Cardiac muscle cell (in vitro differentiated cells and primary cell): ENCODE data around the gene ERFE. TPM values are rescaled to one million over a fixed set of nuclear protein-coding genes. Genes with fewer than 3 reads are reported as not detected.
A peak's percentile ranks its signal among the peaks of the same experiment; 100 is the strongest.
"Not testable (repeated sequence)": the region's sequence is repeated elsewhere in the genome, so short reads cannot be mapped to it uniquely, and the experiment has no call there.

Experiments used
- DNase-seq, 2 donors: peaks; one replicate each; pipeline versions ENCODE4 v3.0.0 to v3.0.0-alpha.2; 2010 to 2017; ENCODE audit warnings: low read depth in 1 of 2, low spot score in 1 of 2
- H3K27ac ChIP-seq: fragments of 200-600 bp; sonication (generic); 2 replicates; pipeline ENCODE4 v1.5.1; 2016
- H3K27me3 ChIP-seq: fragments of 200-600 bp; sonication (generic); 2 replicates; pipeline ENCODE4 v1.6.0; 2016; ENCODE audit warnings: control low read depth
- H3K36me3 ChIP-seq: fragments of 200-600 bp; sonication (generic); 2 replicates; pipeline ENCODE4 v1.5.1; 2016; ENCODE audit warnings: control low read depth
- H3K4me1 ChIP-seq: fragments of 200-600 bp; sonication (generic); 2 replicates; pipeline ENCODE4 v1.8.1; 2017; ENCODE audit warnings: low read depth, mild to moderate bottlenecking, mixed run types
- H3K4me3 ChIP-seq: fragments of 200-600 bp; sonication (generic); 2 replicates; pipeline ENCODE4 v1.5.1; 2016; ENCODE audit warnings: mild to moderate bottlenecking
- H3K9me3 ChIP-seq: fragments of 200-600 bp; sonication (generic); 2 replicates; pipeline ENCODE4 v1.5.1; 2017; ENCODE audit warnings: low read depth, mild to moderate bottlenecking, control low read depth
- CTCF ChIP-seq: IDR thresholded peaks from 2 replicates; pipeline ENCODE4 v1.5.1; 2012; ENCODE audit warnings: low read depth, mild to moderate bottlenecking, low read length
- polyA plus RNA-seq: library from polyadenylated mRNA; unstranded; fragments of >200 nt; fragmentation: Nextera tagmentation; extraction: Ambion mirVana; gene quantifications from 2 replicates; pipeline ENCODE4 v1.2.1, GENCODE V29; 2016
- total RNA-seq: library from RNA; depleted of rRNA; stranded (reverse); fragments of >200 nt; gene quantifications from 2 replicates; pipeline ENCODE4 v1.2.3, GENCODE V29; 2016

Gene ERFE
- total and polyA plus RNA-seq, 2 experiments from 2014 or later: 0.60 to 1.5 TPM

GRCh38 chr2:238167761-238168160, 9.0 kb downstream of the ERFE start:
- no peak for TF ChIP-seq CTCF
- DNase-seq: peak in 1 of 2 donors; percentile 19
- Histone ChIP-seq H3K36me3 (peaks cover 22% of the 10 kb centered on the region), H3K27me3 (peaks cover 28% of the 10 kb centered on the region), H3K4me1 (no peaks in the 10 kb centered on the region), H3K9me3 (no peaks in the 10 kb centered on the region), H3K27ac (no peak overlapping the region), H3K4me3 (no peak overlapping the region)

GRCh38 chr2:238168196-238169047, 9.7 kb downstream of the ERFE start:
- Histone ChIP-seq H3K4me3 (no peak overlapping the region), H3K4me1 (no peaks in the 10 kb centered on the region), H3K9me3 (no peaks in the 10 kb centered on the region), H3K36me3 (peaks cover 26% of the 10 kb centered on the region), H3K27me3 (peaks cover 22% of the 10 kb centered on the region), H3K27ac (no peak overlapping the region)
- DNase-seq: no peak
- no peak for TF ChIP-seq CTCF

GRCh38 chr2:238169048-238169707, 10.4 kb downstream of the ERFE start:
- no peaks in the 10 kb centered on the region for H3K9me3 ChIP-seq
- TF ChIP-seq CTCF: no peak
- DNase-seq: peak in 1 of 2 donors; percentile 95
- H3K4me3 ChIP-seq: no peak overlapping the region
- H3K36me3 ChIP-seq: peaks cover 33% of the 10 kb centered on the region
- H3K27ac ChIP-seq: no peak overlapping the region
- no peaks in the 10 kb centered on the region for H3K4me1 ChIP-seq
- peaks cover 14% of the 10 kb centered on the region for H3K27me3 ChIP-seq

- TF ChIP-seq CTCF: no peak
- H3K36me3 ChIP-seq: peaks cover 39% of the 10 kb centered on the region
- peak in 1 of 2 donors; percentile 97 for DNase-seq
- no peaks in the 10 kb centered on the region for H3K9me3 ChIP-seq
- H3K4me3 ChIP-seq: no peak overlapping the region
- H3K27me3 ChIP-seq: peaks cover 8% of the 10 kb centered on the region
- no peak overlapping the region for H3K27ac ChIP-seq
- H3K4me1 ChIP-seq: no peaks in the 10 kb centered on the region
These were observed 11.0 kb downstream of the ERFE start for GRCh38 chr2:238169708-238170251.

- H3K36me3 ChIP-seq: peaks cover 39% of the 10 kb centered on the region
- H3K9me3 ChIP-seq: no peaks in the 10 kb centered on the region
- TF ChIP-seq CTCF: no peak
- no peak for DNase-seq
- H3K27me3 ChIP-seq: peaks cover under 1% of the 10 kb centered on the region
- no peaks in the 10 kb centered on the region for H3K4me1 ChIP-seq
- no peak overlapping the region for H3K4me3 ChIP-seq
- no peak overlapping the region for H3K27ac ChIP-seq
These were observed 11.8 kb downstream of the ERFE start for GRCh38 chr2:238170386-238171071.

- H3K36me3 ChIP-seq: peaks cover 39% of the 10 kb centered on the region
- not testable (repeated sequence) for H3K27me3 ChIP-seq, H3K4me3 ChIP-seq, H3K27ac ChIP-seq, DNase-seq, H3K4me1 ChIP-seq, H3K9me3 ChIP-seq
These were observed 12.3 kb downstream of the ERFE start for GRCh38 chr2:238171072-238171431.
